Fibroblast of villous mesenchyme (primary cell): Measurements from ENCODE around the gene FAM217A. TPM values are rescaled to one million over a fixed set of nuclear protein-coding genes. Genes with fewer than 3 reads are reported as not detected.
"Not testable (repeated sequence)": the region's sequence is repeated elsewhere in the genome, so short reads cannot be mapped to it uniquely, and the experiment has no call there.

Experiments used
- DNase-seq: peaks from one replicate; pipeline ENCODE4 v3.0.0-alpha.2; 2010; ENCODE audit warnings: low read depth
- H3K4me3 ChIP-seq: 2 replicates; pipeline ENCODE4 v1.5.1; 2011; ENCODE audit warnings: low read depth, mild to moderate bottlenecking, low read length
- CTCF ChIP-seq: IDR thresholded peaks from 2 replicates; pipeline ENCODE4 v1.5.1; 2012; ENCODE audit warnings: low read depth, mild to moderate bottlenecking, low read length; ENCODE audit not compliant: insufficient read depth
- total RNA-seq: library from RNA; depleted of rRNA; stranded (reverse); fragments of >200 nt; gene quantifications from 2 replicates; pipeline ENCODE4 v1.2.3, GENCODE V29; 2012

The FAM217A gene
- total RNA-seq, 1 donor: not detected

- no peak for TF ChIP-seq CTCF
- no peak overlapping the region for H3K4me3 ChIP-seq
- no peak for DNase-seq
Observed at GRCh38 chr6:4103929-4104328, 25.0 kb upstream of the FAM217A start.

GRCh38 chr6:4102687-4103244 lies 23.8 kb upstream of the FAM217A start:
- TF ChIP-seq CTCF: no peak
- peak; percentile 6 for DNase-seq
- H3K4me3 ChIP-seq: no peak overlapping the region

GRCh38 chr6:4101298-4101697 lies 22.4 kb upstream of the FAM217A start:
- no peak for TF ChIP-seq CTCF
- H3K4me3 ChIP-seq: no peak overlapping the region
- DNase-seq: no peak

- no peak for TF ChIP-seq CTCF
- DNase-seq: no peak
- H3K4me3 ChIP-seq: no peak overlapping the region
Observed at GRCh38 chr6:4100655-4101054, 21.7 kb upstream of the FAM217A start.

GRCh38 chr6:4093288-4093687 lies 14.4 kb upstream of the FAM217A start:
- no peak for DNase-seq
- no peak overlapping the region for H3K4me3 ChIP-seq
- TF ChIP-seq CTCF: no peak

- TF ChIP-seq CTCF: no peak
- DNase-seq: no peak
- no peak overlapping the region for H3K4me3 ChIP-seq
Observed at GRCh38 chr6:4091941-4092340, 13.0 kb upstream of the FAM217A start.

- not testable (repeated sequence) for H3K4me3 ChIP-seq, DNase-seq
Observed at GRCh38 chr6:4090043-4090442, 11.1 kb upstream of the FAM217A start.
